Coronary artery (tissue), 2 donors: ENCODE measurements around the gene LIMS2.

Source experiments
- DNase-seq: peaks from one replicate; pipeline ENCODE4 v3.0.0-alpha.2; 2017; ENCODE audit warnings: low spot score
- H3K27ac ChIP-seq, 2 donors: fragments of 200-600 bp; sonication (generic); one replicate each; pipeline ENCODE4 v1.5.1; 2016 to 2019
- H3K4me3 ChIP-seq: fragments of 200-600 bp; sonication (generic); 2 replicates; pipeline ENCODE4 v1.5.1; 2016; ENCODE audit warnings: mild to moderate bottlenecking, moderate library complexity
- TF ChIP-seq, protein P1 (sequence below): fragments of 200-600 bp; sonication (generic); IDR thresholded peaks from one replicate; pipeline ENCODE4 v1.5.1; 2019; ENCODE audit warnings: antibody characterized with exemption

The LIMS2 gene

DNA sequence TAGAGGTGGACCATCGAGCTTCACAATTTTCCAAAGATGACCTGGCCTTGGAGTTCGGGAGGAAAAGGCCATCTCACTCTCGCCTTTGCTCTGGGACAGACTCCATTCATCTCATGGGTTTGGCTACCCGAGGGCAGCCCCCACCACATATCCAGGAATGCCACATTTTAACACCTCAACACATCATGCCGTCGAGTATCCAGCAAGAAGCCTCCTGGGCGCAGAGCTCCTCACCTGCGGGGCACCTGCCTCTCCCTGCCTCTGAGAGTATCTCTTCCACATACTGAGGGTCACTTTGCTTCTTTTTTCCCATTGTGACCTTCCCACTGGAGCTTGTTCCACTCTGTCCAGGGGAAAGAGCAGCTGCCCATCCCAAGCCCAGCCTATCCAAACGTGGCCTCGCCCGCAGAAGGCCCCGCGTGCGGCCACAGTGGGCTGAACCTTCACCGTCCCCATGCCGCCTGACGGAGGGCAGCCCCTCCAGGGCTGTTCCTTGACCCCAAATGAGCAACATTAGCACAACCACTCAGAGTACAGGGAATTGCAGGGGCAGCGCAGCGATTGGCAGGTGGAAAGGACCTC lies 5.5 kb upstream of the LIMS2 start:
- TF ChIP-seq, protein P1, sequence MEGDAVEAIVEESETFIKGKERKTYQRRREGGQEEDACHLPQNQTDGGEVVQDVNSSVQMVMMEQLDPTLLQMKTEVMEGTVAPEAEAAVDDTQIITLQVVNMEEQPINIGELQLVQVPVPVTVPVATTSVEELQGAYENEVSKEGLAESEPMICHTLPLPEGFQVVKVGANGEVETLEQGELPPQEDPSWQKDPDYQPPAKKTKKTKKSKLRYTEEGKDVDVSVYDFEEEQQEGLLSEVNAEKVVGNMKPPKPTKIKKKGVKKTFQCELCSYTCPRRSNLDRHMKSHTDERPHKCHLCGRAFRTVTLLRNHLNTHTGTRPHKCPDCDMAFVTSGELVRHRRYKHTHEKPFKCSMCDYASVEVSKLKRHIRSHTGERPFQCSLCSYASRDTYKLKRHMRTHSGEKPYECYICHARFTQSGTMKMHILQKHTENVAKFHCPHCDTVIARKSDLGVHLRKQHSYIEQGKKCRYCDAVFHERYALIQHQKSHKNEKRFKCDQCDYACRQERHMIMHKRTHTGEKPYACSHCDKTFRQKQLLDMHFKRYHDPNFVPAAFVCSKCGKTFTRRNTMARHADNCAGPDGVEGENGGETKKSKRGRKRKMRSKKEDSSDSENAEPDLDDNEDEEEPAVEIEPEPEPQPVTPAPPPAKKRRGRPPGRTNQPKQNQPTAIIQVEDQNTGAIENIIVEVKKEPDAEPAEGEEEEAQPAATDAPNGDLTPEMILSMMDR = no peak
- Histone ChIP-seq H3K4me3 (peak overlapping the region; percentile 64), H3K27ac (peak overlapping the region; percentile 24 to 70)
- DNase-seq = no peak

DNA sequence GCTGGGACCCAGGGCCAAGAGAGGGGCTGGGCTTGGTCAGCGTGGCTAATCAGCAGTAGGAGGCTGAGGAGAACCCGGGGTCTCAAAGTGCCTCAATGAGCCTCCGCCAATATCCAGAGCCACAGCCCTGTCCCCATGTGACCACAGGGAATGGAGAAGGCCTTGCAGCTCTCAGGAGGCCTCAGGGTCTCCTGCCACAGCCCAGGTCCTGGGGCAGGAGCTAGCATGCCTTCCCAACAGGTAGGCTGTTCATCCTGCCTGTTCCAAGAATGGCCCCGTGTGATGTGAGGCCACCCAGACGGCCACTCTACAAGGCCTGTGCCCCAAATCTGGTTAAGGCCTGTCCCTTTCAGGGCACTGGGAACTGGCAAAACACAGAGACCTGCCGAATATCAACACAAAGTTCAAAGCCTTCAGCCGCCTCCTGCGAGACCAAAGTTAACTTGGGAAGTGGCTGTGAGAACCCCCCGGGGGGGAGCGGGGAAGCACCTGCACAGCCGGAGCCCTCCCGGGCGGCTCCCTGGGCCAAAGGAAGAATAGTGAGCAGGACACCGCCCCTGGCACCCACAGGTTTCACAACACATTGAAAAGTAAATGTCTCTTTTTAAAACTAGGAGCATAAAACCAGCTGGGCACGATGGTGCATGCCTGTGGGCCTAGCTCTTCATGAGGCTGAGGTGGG lies 4.5 kb upstream of the LIMS2 start:
- H3K27ac ChIP-seq = no peak overlapping the region
- DNase-seq = peak; percentile 43
- TF ChIP-seq, protein P1 = no peak
- H3K4me3 ChIP-seq = no peak overlapping the region

DNA sequence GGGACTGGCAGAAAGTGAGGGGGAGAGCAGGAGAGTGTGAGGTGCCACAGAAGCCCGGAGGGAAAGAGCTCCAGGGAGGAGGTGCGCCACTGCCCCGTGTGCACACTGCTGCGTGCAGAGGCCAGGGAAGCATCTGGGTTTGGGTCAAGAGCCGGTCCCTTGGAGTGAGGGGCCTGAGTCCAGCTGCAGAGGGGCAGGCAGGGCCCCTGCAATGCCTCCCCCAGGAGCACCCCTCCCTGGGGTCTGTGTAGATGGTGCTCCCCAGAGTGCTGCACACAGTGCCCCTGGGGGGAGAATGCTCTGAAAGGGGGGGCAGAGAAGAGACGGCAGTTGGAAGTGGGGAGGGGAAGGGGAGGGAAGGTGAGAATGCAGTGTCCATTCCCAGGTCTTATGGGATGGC lies 3.7 kb upstream of the LIMS2 start:
- Histone ChIP-seq H3K27ac (no peak overlapping the region), H3K4me3 (no peak overlapping the region)
- TF ChIP-seq, protein P1 = no peak
- peak; percentile 59 for DNase-seq

DNA sequence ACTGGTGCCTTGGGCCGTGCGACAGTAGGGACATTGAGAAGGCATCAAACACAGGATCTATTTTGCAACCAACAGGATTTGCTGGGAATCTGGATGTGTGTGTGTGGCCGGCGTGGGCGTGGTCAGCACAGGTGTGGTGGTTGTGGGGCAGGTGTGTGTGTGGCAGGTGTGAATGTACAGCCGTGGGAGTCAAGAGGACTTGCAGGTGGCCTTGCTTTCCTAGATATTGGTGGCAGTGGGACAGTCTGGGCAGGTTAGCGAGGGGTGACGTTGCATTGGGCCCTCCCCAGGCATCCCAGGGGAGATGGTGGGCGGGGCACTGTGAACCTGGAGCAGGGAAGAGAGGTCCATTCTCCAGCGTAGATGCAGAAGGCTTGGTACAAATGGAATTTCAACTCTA lies 3.2 kb upstream of the LIMS2 start:
- peak; percentile 52 for DNase-seq
- H3K4me3 ChIP-seq = no peak overlapping the region
- H3K27ac ChIP-seq = no peak overlapping the region
- TF ChIP-seq, protein P1 = no peak

DNA sequence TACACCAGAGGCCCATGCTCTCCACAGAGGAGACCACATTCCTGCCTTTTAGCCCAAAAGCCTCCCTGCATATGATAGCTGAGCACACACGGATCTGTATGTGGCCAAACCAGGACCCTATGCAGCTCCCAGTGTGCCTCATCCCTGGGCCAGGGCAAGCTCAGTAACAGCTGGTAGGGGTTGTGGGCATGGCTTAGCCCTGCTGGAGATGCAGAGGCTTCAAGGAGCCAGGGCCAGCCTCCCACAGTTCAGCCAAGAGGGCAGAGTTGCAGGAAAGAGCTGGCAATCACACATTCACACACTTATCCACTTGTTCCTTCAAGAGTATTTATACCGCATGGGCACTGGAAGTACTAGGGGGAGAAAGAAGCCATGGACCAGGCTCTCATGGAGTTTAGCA lies 1.6 kb upstream of the LIMS2 start:
- peak; percentile 80 for DNase-seq
- TF ChIP-seq, protein P1 = no peak
- H3K27ac ChIP-seq = peak overlapping the region in 1 of 2 donors; percentile 65

DNA sequence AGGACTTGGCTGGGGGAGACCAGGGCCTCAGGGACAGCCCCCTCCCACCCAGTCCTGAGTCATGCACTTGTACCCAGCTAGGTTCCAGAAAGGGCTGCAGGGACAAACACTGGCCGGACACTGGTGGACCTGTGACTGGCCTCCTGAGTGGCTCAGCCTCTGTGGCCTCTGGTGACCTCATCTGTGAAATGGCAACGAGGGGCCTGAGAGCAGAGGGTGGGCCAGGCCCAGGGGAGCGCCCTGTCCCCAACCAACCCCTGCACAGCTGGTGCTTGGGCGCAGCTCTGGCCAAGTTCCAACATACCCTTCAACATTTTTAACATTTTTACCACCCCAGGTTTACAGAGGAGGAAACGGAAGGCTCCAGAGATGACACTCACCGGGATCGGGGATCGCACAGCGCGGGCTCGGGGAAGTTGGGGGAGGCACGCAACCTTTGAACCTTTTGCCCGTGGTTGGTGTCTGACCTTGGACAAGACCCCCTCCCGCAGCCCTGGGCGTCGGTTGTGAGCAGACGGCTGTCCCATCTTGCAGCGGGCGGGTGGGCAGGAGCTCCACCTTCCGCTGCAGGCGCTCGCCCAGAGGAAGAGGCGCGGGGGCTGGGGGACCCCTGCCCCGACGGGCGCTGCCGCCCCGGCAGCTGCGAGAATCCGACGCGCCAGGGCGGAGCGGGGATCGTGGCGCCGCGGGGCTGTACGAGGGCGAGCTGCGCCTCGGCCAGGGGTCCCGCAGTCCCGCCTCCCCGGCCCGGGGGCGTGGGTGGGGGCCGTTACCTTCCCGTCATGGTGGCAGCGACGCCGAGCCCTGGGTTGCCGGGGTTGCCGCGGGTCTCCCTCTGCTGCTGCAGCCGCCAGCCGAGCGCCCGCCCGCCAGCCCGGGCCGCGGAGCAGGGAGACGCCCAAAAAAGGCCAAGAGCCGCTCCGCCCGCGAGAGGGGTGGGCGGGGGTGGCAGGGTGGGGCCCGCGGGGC lies 805 bp downstream of the LIMS2 start:
- peak overlapping the region; percentile 94 to 95 for H3K27ac ChIP-seq
- TF ChIP-seq, protein P1 = no peak
- peak overlapping the region; percentile 87 for H3K4me3 ChIP-seq
- peak; percentile 79 for DNase-seq

More for the DNA sequence above, 1.6 kb upstream of the LIMS2 start:
- H3K4me3 ChIP-seq = no peak overlapping the region
